ENCODE data around the gene STAU1. TPM values are rescaled to one million over a fixed set of nuclear protein-coding genes. Genes with fewer than 3 reads are reported as not detected.

The STAU1 gene
- total RNA-seq (67.6 TPM), polyA plus RNA-seq (10 to 100 TPM; 29.6 to 39.3 (median 37.3) TPM)

- Mint-ChIP-seq H3K4me3 (peak within 1 kb of the TSS; percentile 91 to 98 (median 94)), H3K36me3 (peaks cover 15% of the 10 kb centered on the region), H3K27ac (peak within 1 kb of the TSS; percentile 90 to 97 (median 93)), H3K9me3 (no peaks in the 10 kb centered on the region), H3K27me3 (peaks cover 8% of the 10 kb centered on the region), H3K4me1 (peaks cover 18 to 43% (median 34%) of the 10 kb centered on the region in 4 donors)
- no peaks in the 10 kb centered on the region for H3K9me3 ChIP-seq (ENCODE audit: control insufficient read depth in 2 of 2, low read length in 2 of 2)
- peak within 1 kb of the TSS; percentile 85 for H3K27ac ChIP-seq (ENCODE audit: insufficient read depth, low read length, poor library complexity, severe bottlenecking)
- H3K4me3 ChIP-seq (ENCODE audit: low read depth, low read length): peak within 1 kb of the TSS; percentile 97
- DNase-seq (peak; percentile 91 to 97 (median 92)), ATAC-seq (ENCODE audit: low read depth in 2 of 2) (peak; percentile 98)
- peaks cover 40% of the 10 kb centered on the region for H3K4me1 ChIP-seq (ENCODE audit: control insufficient read depth, insufficient read depth, low read length, poor library complexity, severe bottlenecking)
- H3K36me3 ChIP-seq (ENCODE audit: control insufficient read depth, insufficient read depth, low read length): no peaks in the 10 kb centered on the region
- no peaks in the 10 kb centered on the region for H3K27me3 ChIP-seq (ENCODE audit: control insufficient read depth, insufficient read depth, low read length)
Measured at GRCh38 chr20:49187851-49188641, at the start of gene STAU1. STAU1 (minus strand) TSS chr20:49188334; CDS start chr20:49166201, 22,133 bp downstream.

- no peaks in the 10 kb centered on the region for H3K9me3 Mint-ChIP-seq
- no peaks in the 10 kb centered on the region for H3K27me3 Mint-ChIP-seq
- Histone ChIP-seq H3K9me3 (ENCODE audit: control insufficient read depth in 2 of 2, low read length in 2 of 2) (no peaks in the 10 kb centered on the region), H3K27me3 (ENCODE audit: control insufficient read depth, insufficient read depth, low read length) (no peaks in the 10 kb centered on the region), H3K27ac (ENCODE audit: insufficient read depth, low read length, poor library complexity, severe bottlenecking) (no peak overlapping the region), H3K4me3 (ENCODE audit: low read depth, low read length) (no peak overlapping the region), H3K36me3 (ENCODE audit: control insufficient read depth, insufficient read depth, low read length) (peaks cover 88% of the 10 kb centered on the region), H3K4me1 (ENCODE audit: control insufficient read depth, insufficient read depth, low read length, poor library complexity, severe bottlenecking) (no peaks in the 10 kb centered on the region)
- H3K36me3 Mint-ChIP-seq: peaks cover 54% of the 10 kb centered on the region
- no peak for ATAC-seq (ENCODE audit: low read depth in 2 of 2)
- peaks cover 0 to 4% (median 2%) of the 10 kb centered on the region in 4 donors for H3K4me1 Mint-ChIP-seq
- DNase-seq: no peak
- H3K4me3 Mint-ChIP-seq: no peak overlapping the region
- peak overlapping the region; percentile 52 to 76 (median 66) for H3K27ac Mint-ChIP-seq
Measured at GRCh38 chr20:49237531-49237930, 49.4 kb upstream of the STAU1 start.

- Histone ChIP-seq H3K9me3 (ENCODE audit: control insufficient read depth in 2 of 2, low read length in 2 of 2) (no peaks in the 10 kb centered on the region), H3K36me3 (ENCODE audit: control insufficient read depth, insufficient read depth, low read length) (peaks cover 84% of the 10 kb centered on the region), H3K27me3 (ENCODE audit: control insufficient read depth, insufficient read depth, low read length) (no peaks in the 10 kb centered on the region), H3K27ac (ENCODE audit: insufficient read depth, low read length, poor library complexity, severe bottlenecking) (no peak overlapping the region), H3K4me1 (ENCODE audit: control insufficient read depth, insufficient read depth, low read length, poor library complexity, severe bottlenecking) (no peaks in the 10 kb centered on the region), H3K4me3 (ENCODE audit: low read depth, low read length) (no peak overlapping the region)
- H3K4me1 Mint-ChIP-seq: peaks cover 0 to 4% (median 2%) of the 10 kb centered on the region in 4 donors
- H3K4me3 Mint-ChIP-seq: no peak overlapping the region
- DNase-seq (no peak), ATAC-seq (ENCODE audit: low read depth in 2 of 2) (no peak)
- peak overlapping the region in 1 of 3 donors; percentile 52 for H3K27ac Mint-ChIP-seq
- no peaks in the 10 kb centered on the region for H3K9me3 Mint-ChIP-seq
- no peaks in the 10 kb centered on the region for H3K27me3 Mint-ChIP-seq
- H3K36me3 Mint-ChIP-seq: peaks cover 52% of the 10 kb centered on the region
Measured at GRCh38 chr20:49236301-49236700, 48.2 kb upstream of the STAU1 start.

- H3K4me3 Mint-ChIP-seq: peak overlapping the region in 1 of 4 donors; percentile 7
- H3K27ac Mint-ChIP-seq: peak overlapping the region in 2 of 3 donors; percentile 73 to 81
- Histone ChIP-seq H3K27me3 (ENCODE audit: control insufficient read depth, insufficient read depth, low read length) (no peaks in the 10 kb centered on the region), H3K4me3 (ENCODE audit: low read depth, low read length) (no peak overlapping the region), H3K27ac (ENCODE audit: insufficient read depth, low read length, poor library complexity, severe bottlenecking) (no peak overlapping the region), H3K4me1 (ENCODE audit: control insufficient read depth, insufficient read depth, low read length, poor library complexity, severe bottlenecking) (no peaks in the 10 kb centered on the region), H3K36me3 (ENCODE audit: control insufficient read depth, insufficient read depth, low read length) (peaks cover 91% of the 10 kb centered on the region), H3K9me3 (ENCODE audit: control insufficient read depth in 2 of 2, low read length in 2 of 2) (no peaks in the 10 kb centered on the region)
- H3K4me1 Mint-ChIP-seq: peaks cover 0 to 4% (median 2%) of the 10 kb centered on the region in 4 donors
- H3K36me3 Mint-ChIP-seq: peaks cover 58% of the 10 kb centered on the region
- DNase-seq (no peak), ATAC-seq (ENCODE audit: low read depth in 2 of 2) (no peak)
- H3K9me3 Mint-ChIP-seq: no peaks in the 10 kb centered on the region
- H3K27me3 Mint-ChIP-seq: no peaks in the 10 kb centered on the region
Measured at GRCh38 chr20:49234831-49235230, 46.7 kb upstream of the STAU1 start.

GRCh38 chr20:49233226-49233625 is 45.1 kb upstream of the STAU1 start:
- Mint-ChIP-seq H3K36me3 (peaks cover 54% of the 10 kb centered on the region), H3K4me3 (no peak overlapping the region), H3K27ac (no peak overlapping the region), H3K27me3 (no peaks in the 10 kb centered on the region), H3K4me1 (peaks cover 0 to 6% (median 2%) of the 10 kb centered on the region in 4 donors), H3K9me3 (no peaks in the 10 kb centered on the region)
- DNase-seq (no peak), ATAC-seq (ENCODE audit: low read depth in 2 of 2) (no peak)
- Histone ChIP-seq H3K36me3 (ENCODE audit: control insufficient read depth, insufficient read depth, low read length) (peaks cover 90% of the 10 kb centered on the region), H3K4me1 (ENCODE audit: control insufficient read depth, insufficient read depth, low read length, poor library complexity, severe bottlenecking) (no peaks in the 10 kb centered on the region), H3K9me3 (ENCODE audit: control insufficient read depth in 2 of 2, low read length in 2 of 2) (no peaks in the 10 kb centered on the region), H3K27ac (ENCODE audit: insufficient read depth, low read length, poor library complexity, severe bottlenecking) (no peak overlapping the region), H3K4me3 (ENCODE audit: low read depth, low read length) (no peak overlapping the region), H3K27me3 (ENCODE audit: control insufficient read depth, insufficient read depth, low read length) (no peaks in the 10 kb centered on the region)

- Mint-ChIP-seq H3K9me3 (no peaks in the 10 kb centered on the region), H3K27ac (no peak overlapping the region), H3K4me3 (no peak overlapping the region), H3K4me1 (peaks cover 0 to 6% (median 0%) of the 10 kb centered on the region in 4 donors), H3K27me3 (no peaks in the 10 kb centered on the region), H3K36me3 (peaks cover 47% of the 10 kb centered on the region)
- ATAC-seq (ENCODE audit: low read depth in 2 of 2) (no peak), DNase-seq (no peak)
- H3K9me3 ChIP-seq (ENCODE audit: control insufficient read depth in 2 of 2, low read length in 2 of 2): no peaks in the 10 kb centered on the region
- no peaks in the 10 kb centered on the region for H3K27me3 ChIP-seq (ENCODE audit: control insufficient read depth, insufficient read depth, low read length)
- H3K27ac ChIP-seq (ENCODE audit: insufficient read depth, low read length, poor library complexity, severe bottlenecking): no peak overlapping the region
- H3K4me3 ChIP-seq (ENCODE audit: low read depth, low read length): no peak overlapping the region
- no peaks in the 10 kb centered on the region for H3K4me1 ChIP-seq (ENCODE audit: control insufficient read depth, insufficient read depth, low read length, poor library complexity, severe bottlenecking)
- H3K36me3 ChIP-seq (ENCODE audit: control insufficient read depth, insufficient read depth, low read length): peaks cover 87% of the 10 kb centered on the region
Measured at GRCh38 chr20:49231471-49231870, 43.3 kb upstream of the STAU1 start.

GRCh38 chr20:49230561-49231133 is 42.5 kb upstream of the STAU1 start:
- H3K9me3 ChIP-seq (ENCODE audit: control insufficient read depth in 2 of 2, low read length in 2 of 2): no peaks in the 10 kb centered on the region
- peaks cover 0 to 9% (median 0%) of the 10 kb centered on the region in 4 donors for H3K4me1 Mint-ChIP-seq
- no peak overlapping the region for H3K4me3 Mint-ChIP-seq
- H3K4me3 ChIP-seq (ENCODE audit: low read depth, low read length): no peak overlapping the region
- no peaks in the 10 kb centered on the region for H3K9me3 Mint-ChIP-seq
- H3K27me3 ChIP-seq (ENCODE audit: control insufficient read depth, insufficient read depth, low read length): no peaks in the 10 kb centered on the region
- no peaks in the 10 kb centered on the region for H3K4me1 ChIP-seq (ENCODE audit: control insufficient read depth, insufficient read depth, low read length, poor library complexity, severe bottlenecking)
- H3K27me3 Mint-ChIP-seq: no peaks in the 10 kb centered on the region
- H3K27ac ChIP-seq (ENCODE audit: insufficient read depth, low read length, poor library complexity, severe bottlenecking): no peak overlapping the region
- no peak overlapping the region for H3K27ac Mint-ChIP-seq
- peaks cover 49% of the 10 kb centered on the region for H3K36me3 Mint-ChIP-seq
- DNase-seq (no peak), ATAC-seq (ENCODE audit: low read depth in 2 of 2) (no peak)
- peaks cover 89% of the 10 kb centered on the region for H3K36me3 ChIP-seq (ENCODE audit: control insufficient read depth, insufficient read depth, low read length)

Measured in CD4-positive, CD25-positive, alpha-beta regulatory T cell (primary cell).